GM12878 (cell line): ENCODE measurements around the gene TRIM46. TPM values are rescaled to one million over a fixed set of nuclear protein-coding genes. Genes with fewer than 3 reads are reported as not detected.
A peak's percentile ranks its signal among the peaks of the same experiment; 100 is the strongest.
"Not testable (repeated sequence)": the region's sequence is repeated elsewhere in the genome, so short reads cannot be mapped to it uniquely, and the experiment has no call there.

Experiments used
- ATAC-seq: fragments of 200-7000 bp; cut with Tn5 transposase; 3 replicates; pipeline ENCODE4 v1.9.1; 2020; ENCODE audit warnings: mild to moderate bottlenecking, moderate library complexity
- BruUV-seq: library from RNA; stranded (reverse); fragments of 400-500 nt; replicated peaks from 2 replicates; lab custom pipeline; 2021; lab: Mats Ljungman, UMichigan
- CTCF ChIA-PET: fragments of 300-600 bp; sonication (Branson Sonifier 250); formaldehyde crosslinking; extraction: SDS; loops from one replicate; lab custom pipeline; 2021; ENCODE audit warnings: inconsistent platforms; lab: Yijun Ruan, JAX
- POLR2A ChIA-PET: fragments of 350-600 bp; formaldehyde crosslinking; extraction: SDS; loops from one replicate; lab custom pipeline; 2021; ENCODE audit warnings: inconsistent platforms; lab: Charles Lee
- RAD21 ChIA-PET: fragments of 300-600 bp; sonication (Branson Sonifier 250); formaldehyde crosslinking; loops from one replicate; lab custom pipeline; 2023; ENCODE audit warnings: antibody characterized with exemption; ENCODE audit not compliant: unreplicated experiment; lab: Charles Lee
- SMC1A ChIA-PET: fragments of 300-600 bp; sonication (Branson Sonifier 250); formaldehyde crosslinking; loops from one replicate; lab custom pipeline; 2023; ENCODE audit not compliant: unreplicated experiment, uncharacterized antibody; lab: Charles Lee
- DNase-seq: peaks from one replicate; pipeline ENCODE4 v3.0.0-alpha.2; 2011; ENCODE audit warnings: low read depth, low spot score
- FAIRE-seq: peaks from 3 replicates; lab custom pipeline; 2011; peaks lifted over from hg19 to GRCh38; lab: Jason Lieb, UNC
- H2AFZ ChIP-seq: 2 replicates; pipeline ENCODE4 v1.6.0; 2011; ENCODE audit warnings: low read depth, low read length, control low read depth; ENCODE audit not compliant: control insufficient read depth
- H3K27ac ChIP-seq: 2 replicates; pipeline ENCODE4 v1.5.1; 2011; ENCODE audit warnings: control low read depth; ENCODE audit not compliant: control insufficient read depth, insufficient read depth
- H3K27me3 ChIP-seq, 2 experiments: replicated peaks in 1 of 2; 2 replicates each; pipeline versions ENCODE4 v1.6.0 to v1.6.1; 2011; ENCODE audit warnings: low read length in 1 of 2; ENCODE audit not compliant: control insufficient read depth in 2 of 2, insufficient read depth in 2 of 2
- H3K36me3 ChIP-seq, 2 experiments: 2 replicates each; pipeline ENCODE4 v1.5.1; 2011; ENCODE audit warnings: low read length in 1 of 2; ENCODE audit not compliant: control insufficient read depth in 2 of 2, insufficient read depth in 2 of 2
- H3K4me1 ChIP-seq: 2 replicates; pipeline ENCODE4 v1.6.1; 2011; ENCODE audit warnings: mild to moderate bottlenecking, low read length, moderate library complexity, mixed read lengths; ENCODE audit not compliant: control insufficient read depth, insufficient read depth
- H3K4me2 ChIP-seq: 2 replicates; pipeline ENCODE4 v1.6.0; 2011; ENCODE audit warnings: control low read depth; ENCODE audit not compliant: control insufficient read depth, insufficient read depth
- H3K4me3 ChIP-seq: fragments of 200-600 bp; sonication (generic); 2 replicates; pipeline ENCODE4 v1.5.1; 2016
- H3K79me2 ChIP-seq: 2 replicates; pipeline ENCODE4 v1.6.0; 2011; ENCODE audit warnings: low read length; ENCODE audit not compliant: control insufficient read depth, insufficient read depth
- H3K9ac ChIP-seq: 2 replicates; pipeline ENCODE4 v1.8.0; 2011; ENCODE audit warnings: low read length, control low read depth, mixed read lengths; ENCODE audit not compliant: control insufficient read depth, insufficient read depth
- H3K9me3 ChIP-seq: replicated peaks from 3 replicates; pipeline ENCODE4 v1.5.1; 2011; ENCODE audit warnings: mild to moderate bottlenecking, low read length; ENCODE audit not compliant: control insufficient read depth, insufficient read depth
- H4K20me1 ChIP-seq: 2 replicates; pipeline ENCODE4 v1.6.0; 2011; ENCODE audit not compliant: control insufficient read depth, insufficient read depth
- CBX3 ChIP-seq: fragments of 200-600 bp; sonication (generic); IDR thresholded peaks from 2 replicates; pipeline ENCODE4 v1.6.1; 2016; ENCODE audit warnings: low read depth, borderline replicate concordance
- IKZF2 ChIP-seq, 2 experiments: fragments of 450-650 bp; IDR thresholded peaks; 2 replicates each; pipeline ENCODE4 v1.6.1; 2017; ENCODE audit warnings: mild to moderate bottlenecking in 2 of 2, moderate library complexity in 2 of 2
- IRF4 ChIP-seq: IDR thresholded peaks from 2 replicates; pipeline ENCODE4 v1.6.1; 2011; ENCODE audit warnings: low read depth, low read length
- LARP7 ChIP-seq: fragments of 450-650 bp; IDR thresholded peaks from 2 replicates; pipeline ENCODE4 v1.6.1; 2017; ENCODE audit warnings: mild to moderate bottlenecking
- MTA2 ChIP-seq: fragments of 450-650 bp; IDR thresholded peaks from 2 replicates; pipeline ENCODE4 v1.6.1; 2016; ENCODE audit warnings: low read depth, mild to moderate bottlenecking, moderate library complexity
- PAX5 ChIP-seq: IDR thresholded peaks from 2 replicates; pipeline ENCODE4 v1.6.1; 2011; ENCODE audit warnings: low read depth, low read length, borderline replicate concordance
- SIX5 ChIP-seq: IDR thresholded peaks from 2 replicates; pipeline ENCODE4 v1.6.1; 2011; ENCODE audit warnings: mild to moderate bottlenecking, low read depth, low read length, moderate library complexity; ENCODE audit not compliant: severe bottlenecking
- SREBF1 ChIP-seq: IDR thresholded peaks from 2 replicates; pipeline ENCODE4 v1.6.1; 2012; ENCODE audit warnings: mild to moderate bottlenecking, low read length
- SUZ12 ChIP-seq: fragments of 200-600 bp; sonication (generic); IDR thresholded peaks from one replicate; pipeline ENCODE4 v1.6.1; 2018; ENCODE audit warnings: antibody characterized with exemption, mild to moderate bottlenecking; ENCODE audit not compliant: unreplicated experiment
- YY1 ChIP-seq: IDR thresholded peaks from 2 replicates; pipeline ENCODE4 v1.6.1; 2011; ENCODE audit warnings: low read depth, mild to moderate bottlenecking, low read length
- WGBS: methylation state at CpG from one replicate; pipeline ENCODE4 v1.1.6; 2016; ENCODE audit warnings: low lambda C conversion rate; ENCODE audit not compliant: insufficient replicate concordance, insufficient coverage; ENCODE audit errors: missing lambda C conversion rate; 5-methylcytosine and 5-hydroxymethylcytosine counted together
- in situ Hi-C: fragments of 300-500 bp; cut with MboI; formaldehyde crosslinking; loops from 9 replicates; pipeline ENCODE4 v1.14.3; 2018; ENCODE audit warnings: mixed read lengths
- intact Hi-C: fragments of 100-400 bp; cut with micrococcal nuclease; formaldehyde crosslinking; loops from one replicate; pipeline ENCODE4 v1.14.2; 2022; ENCODE audit not compliant: unreplicated experiment
- polyA plus RNA-seq, 11 experiments: library from polyadenylated mRNA; depleted of rRNA in 4 of 11; unstranded in 6 of 11; stranded (reverse) in 5 of 11; fragments of >200 nt; fragmentation: Nextera tagmentation in 4 of 11; fragmentation: Illumina TruSeq in 1 of 11; extraction: Ambion mirVana in 4 of 11; extraction: Trizol in 1 of 11; gene quantifications; 1 replicate in 1 of 11; 2 replicates in 10 of 11; pipeline versions ENCODE4 v1.2.1 to v1.2.3, GENCODE V29; 2011 to 2016; ENCODE audit warnings: inconsistent platforms in 2 of 11, missing spikeins in 2 of 11, low read depth in 1 of 11
- total RNA-seq, 4 experiments: library from RNA; depleted of rRNA in 3 of 4; stranded (reverse); fragments of >200 nt in 3 of 4; fragmentation: Illumina TruSeq in 1 of 4; extraction: Trizol in 1 of 4; gene quantifications; 2 replicates each; pipeline versions ENCODE4 v1.2.1 to v1.2.3, GENCODE V29; 2013 to 2021
- TF ChIP-seq, protein P1 (sequence below): fragments of 450-650 bp; IDR thresholded peaks from 2 replicates; pipeline ENCODE4 v1.6.1; 2016; ENCODE audit warnings: mild to moderate bottlenecking
- TF ChIP-seq, protein P2 (sequence below): fragments of 450-650 bp; formaldehyde crosslinking; IDR thresholded peaks from 2 replicates; pipeline ENCODE4 v1.5.0; 2022; ENCODE audit warnings: mild to moderate bottlenecking, missing genetic modification characterization

TRIM46 gene
- total and polyA plus RNA-seq, 10 of the 15 experiments (the other 5 are each of a cell fraction or from before 2014, with no cell fraction given), result 0.08 to 3.1 (median 0.97) TPM

- TF ChIP-seq MTA2 (no peak), CBX3 (no peak), LARP7 (no peak), YY1 (no peak), IRF4 (no peak), IKZF2 (IDR thresholded peaks at IDR 0.05) (peak in 1 of 2 experiments; percentile 21; a peak in 1 of 4 replicates), SREBF1 (no peak), SUZ12 (no peak), PAX5 (no peak), SIX5 (no peak)
- TF ChIP-seq, protein P1, sequence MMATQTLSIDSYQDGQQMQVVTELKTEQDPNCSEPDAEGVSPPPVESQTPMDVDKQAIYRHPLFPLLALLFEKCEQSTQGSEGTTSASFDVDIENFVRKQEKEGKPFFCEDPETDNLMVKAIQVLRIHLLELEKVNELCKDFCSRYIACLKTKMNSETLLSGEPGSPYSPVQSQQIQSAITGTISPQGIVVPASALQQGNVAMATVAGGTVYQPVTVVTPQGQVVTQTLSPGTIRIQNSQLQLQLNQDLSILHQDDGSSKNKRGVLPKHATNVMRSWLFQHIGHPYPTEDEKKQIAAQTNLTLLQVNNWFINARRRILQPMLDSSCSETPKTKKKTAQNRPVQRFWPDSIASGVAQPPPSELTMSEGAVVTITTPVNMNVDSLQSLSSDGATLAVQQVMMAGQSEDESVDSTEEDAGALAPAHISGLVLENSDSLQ, result peak; percentile 89
- TF ChIP-seq, protein P2, sequence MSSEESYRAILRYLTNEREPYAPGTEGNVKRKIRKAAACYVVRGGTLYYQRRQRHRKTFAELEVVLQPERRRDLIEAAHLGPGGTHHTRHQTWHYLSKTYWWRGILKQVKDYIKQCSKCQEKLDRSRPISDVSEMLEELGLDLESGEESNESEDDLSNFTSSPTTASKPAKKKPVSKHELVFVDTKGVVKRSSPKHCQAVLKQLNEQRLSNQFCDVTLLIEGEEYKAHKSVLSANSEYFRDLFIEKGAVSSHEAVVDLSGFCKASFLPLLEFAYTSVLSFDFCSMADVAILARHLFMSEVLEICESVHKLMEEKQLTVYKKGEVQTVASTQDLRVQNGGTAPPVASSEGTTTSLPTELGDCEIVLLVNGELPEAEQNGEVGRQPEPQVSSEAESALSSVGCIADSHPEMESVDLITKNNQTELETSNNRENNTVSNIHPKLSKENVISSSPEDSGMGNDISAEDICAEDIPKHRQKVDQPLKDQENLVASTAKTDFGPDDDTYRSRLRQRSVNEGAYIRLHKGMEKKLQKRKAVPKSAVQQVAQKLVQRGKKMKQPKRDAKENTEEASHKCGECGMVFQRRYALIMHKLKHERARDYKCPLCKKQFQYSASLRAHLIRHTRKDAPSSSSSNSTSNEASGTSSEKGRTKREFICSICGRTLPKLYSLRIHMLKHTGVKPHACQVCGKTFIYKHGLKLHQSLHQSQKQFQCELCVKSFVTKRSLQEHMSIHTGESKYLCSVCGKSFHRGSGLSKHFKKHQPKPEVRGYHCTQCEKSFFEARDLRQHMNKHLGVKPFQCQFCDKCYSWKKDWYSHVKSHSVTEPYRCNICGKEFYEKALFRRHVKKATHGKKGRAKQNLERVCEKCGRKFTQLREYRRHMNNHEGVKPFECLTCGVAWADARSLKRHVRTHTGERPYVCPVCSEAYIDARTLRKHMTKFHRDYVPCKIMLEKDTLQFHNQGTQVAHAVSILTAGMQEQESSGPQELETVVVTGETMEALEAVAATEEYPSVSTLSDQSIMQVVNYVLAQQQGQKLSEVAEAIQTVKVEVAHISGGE (CRISPR knock-in tag), result no peak
Observed at GRCh38 chr1:155223047-155223446, 49.4 kb downstream of the TRIM46 start (continued).

DNA sequence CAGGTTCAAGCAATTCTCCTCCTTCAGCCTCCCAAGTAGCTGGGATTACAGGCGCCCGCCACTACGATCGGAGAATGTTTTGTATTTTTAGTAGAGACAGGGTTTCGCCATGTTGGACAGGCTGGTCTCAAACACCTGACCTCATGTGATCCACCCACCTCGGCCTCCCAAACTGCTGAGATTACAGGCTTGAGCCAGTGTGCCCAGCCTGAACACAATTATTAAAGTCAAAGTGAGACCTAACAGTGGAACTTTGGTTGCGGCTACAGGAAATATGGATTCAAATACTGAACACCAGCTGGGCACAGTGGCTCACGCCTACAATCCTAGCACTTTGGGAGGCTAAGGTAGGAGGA lies 51.7 kb downstream of the TRIM46 start:
- Histone ChIP-seq H3K4me1 (peaks cover 36% of the 10 kb centered on the region), H3K4me3 (peak overlapping the region; percentile 67; the same call in 1 of the 2 replicates), H3K4me2 (peak overlapping the region; percentile 88), H3K27ac (peak overlapping the region; percentile 96), H3K79me2 (peaks cover 22% of the 10 kb centered on the region), H3K9ac (peak overlapping the region; percentile 89; the same call in 1 of the 2 replicates)
- ChIA-PET CTCF (interaction anchor here (0.9 to 7.0 kb wide), 12 partner anchors 14 to 136 kb away, joined by 3 to 154 read pairs (median 10); partner anchors contain the start of genes KRTCAP2, MTX1 and THBS3), POLR2A (interaction anchor here (0.9 to 6.9 kb wide), 5 partner anchors 16 to 98 kb away, joined by 3 to 84 read pairs (median 28); partner anchors contain the start of genes MTX1 and THBS3), RAD21 (interaction anchor here (1.0 to 6.5 kb wide), 7 partner anchors 17 to 98 kb away, joined by 3 to 85 read pairs (median 6); partner anchors contain the start of genes MTX1 and THBS3), SMC1A (interaction anchor here (1.0 to 6.7 kb wide), 8 partner anchors 16 to 311 kb away, joined by 3 to 89 read pairs (median 6); partner anchors contain the start of genes CLK2, MTX1 and THBS3)
- H3K27me3 ChIP-seq, H3K9me3 ChIP-seq, H3K36me3 ChIP-seq, BruUV-seq, H4K20me1 ChIP-seq, ATAC-seq, DNase-seq, in situ Hi-C loops, intact Hi-C loops, FAIRE-seq, H2AFZ ChIP-seq: not testable (repeated sequence)
- 28% methylated on average over 8 of the region's 8 CpGs for WGBS
